ENCODE results near the gene OGDH. TPM values are rescaled to one million over a fixed set of nuclear protein-coding genes. Genes with fewer than 3 reads are reported as not detected.
A peak's percentile ranks its signal among the peaks of the same experiment; 100 is the strongest.

Gene OGDH
- total RNA-seq, 6 experiments from 2014 or later = 46.6 to 63.2 (median 55.8) TPM

GRCh38 chr7:44694766-44695165 is 88.3 kb downstream of the OGDH start:
- TF ChIP-seq CTCF (IDR thresholded peaks at IDR 0.05) (no peak), POLR2A (IDR thresholded peaks at IDR 0.05) (no peak)
- no peak overlapping the region for H3K4me3 ChIP-seq
- DNase-seq = no peak
- H3K27me3 ChIP-seq = no peaks in the 10 kb centered on the region
- intact Hi-C loops (cut with DNase I) = no loop called here
- H3K4me1 ChIP-seq = no peaks in the 10 kb centered on the region
- no peaks in the 10 kb centered on the region for H3K9me3 ChIP-seq
- ATAC-seq = no peak
- 90% methylated on average over 2 of the region's 2 CpGs for WGBS (ENCODE audit: insufficient coverage, low coverage, low lambda C conversion rate, missing lambda C conversion rate)
- no peak overlapping the region for H3K27ac ChIP-seq
- peaks cover 0 to 50% (median 22%) of the 10 kb centered on the region in 4 donors for H3K36me3 ChIP-seq

- TF ChIP-seq POLR2A (IDR thresholded peaks at IDR 0.05) (no peak), CTCF (IDR thresholded peaks at IDR 0.05) (no peak)
- Histone ChIP-seq H3K4me1 (no peaks in the 10 kb centered on the region), H3K27ac (no peak overlapping the region), H3K4me3 (no peak overlapping the region), H3K36me3 (peaks cover 0 to 56% (median 22%) of the 10 kb centered on the region in 4 donors), H3K27me3 (no peaks in the 10 kb centered on the region), H3K9me3 (no peaks in the 10 kb centered on the region)
- intact Hi-C loops (cut with DNase I) = no loop called here
- no peak for ATAC-seq
- no peak for DNase-seq
- 100% methylated on average over 1 of the region's 5 CpGs for WGBS (ENCODE audit: insufficient coverage, low coverage, low lambda C conversion rate, missing lambda C conversion rate)
Observed at GRCh38 chr7:44695756-44696155, 89.3 kb downstream of the OGDH start.

- Histone ChIP-seq H3K9me3 (no peaks in the 10 kb centered on the region), H3K36me3 (peaks cover 0 to 56% (median 22%) of the 10 kb centered on the region in 4 donors), H3K27ac (no peak overlapping the region), H3K27me3 (no peaks in the 10 kb centered on the region), H3K4me1 (no peaks in the 10 kb centered on the region), H3K4me3 (no peak overlapping the region)
- intact Hi-C loops (cut with DNase I) = no loop called here
- 92% methylated on average over 15 of the region's 15 CpGs for WGBS (ENCODE audit: insufficient coverage, low coverage, low lambda C conversion rate, missing lambda C conversion rate)
- TF ChIP-seq POLR2A (IDR thresholded peaks at IDR 0.05) (no peak), CTCF (IDR thresholded peaks at IDR 0.05) (no peak)
- DNase-seq (no peak), ATAC-seq (no peak)
Observed at GRCh38 chr7:44696728-44697127, 90.3 kb downstream of the OGDH start.

GRCh38 chr7:44697136-44698045 is 91.0 kb downstream of the OGDH start:
- no peak for TF ChIP-seq POLR2A (IDR thresholded peaks at IDR 0.05)
- TF ChIP-seq CTCF (IDR thresholded peaks at IDR 0.05) = no peak
- H3K4me3 ChIP-seq = no peak overlapping the region
- H3K27ac ChIP-seq = no peak overlapping the region
- intact Hi-C loops (cut with DNase I) = no loop called here
- WGBS (ENCODE audit: insufficient coverage, low coverage, low lambda C conversion rate, missing lambda C conversion rate) = 96% methylated on average over 9 of the region's 20 CpGs
- no peak for ATAC-seq
- H3K4me1 ChIP-seq = no peaks in the 10 kb centered on the region
- no peaks in the 10 kb centered on the region for H3K9me3 ChIP-seq
- H3K27me3 ChIP-seq = no peaks in the 10 kb centered on the region
- peak in 1 of 3 donors; percentile 29 for DNase-seq
- peaks cover 0 to 54% (median 22%) of the 10 kb centered on the region in 4 donors for H3K36me3 ChIP-seq
